A549 treated with AZD9567 at 1 μM for 4 hours (cell line): Measurements from ENCODE around the gene CDK3. TPM values are rescaled to one million over a fixed set of nuclear protein-coding genes. Genes with fewer than 3 reads are reported as not detected.

Experiments
- total RNA-seq: library from RNA; stranded (reverse); fragments of 200-300 nt; extraction: Qiagen RNA extraction; gene quantifications from 5 replicates; pipeline ENCODE4 v1.2.3, GENCODE V29; 2022; ENCODE audit not compliant: insufficient read depth

The CDK3 gene
- total RNA-seq = 4.6 to 5.5 TPM (median 5.0 TPM) in 4 of 5 replicates, not detected in the other

GRCh38 chr17:76000755-76001521 lies at the start of gene CDK3:
CDK3 (plus strand) TSS chr17:76000855; CDS start chr17:76001426, 571 bp downstream.

DNA sequence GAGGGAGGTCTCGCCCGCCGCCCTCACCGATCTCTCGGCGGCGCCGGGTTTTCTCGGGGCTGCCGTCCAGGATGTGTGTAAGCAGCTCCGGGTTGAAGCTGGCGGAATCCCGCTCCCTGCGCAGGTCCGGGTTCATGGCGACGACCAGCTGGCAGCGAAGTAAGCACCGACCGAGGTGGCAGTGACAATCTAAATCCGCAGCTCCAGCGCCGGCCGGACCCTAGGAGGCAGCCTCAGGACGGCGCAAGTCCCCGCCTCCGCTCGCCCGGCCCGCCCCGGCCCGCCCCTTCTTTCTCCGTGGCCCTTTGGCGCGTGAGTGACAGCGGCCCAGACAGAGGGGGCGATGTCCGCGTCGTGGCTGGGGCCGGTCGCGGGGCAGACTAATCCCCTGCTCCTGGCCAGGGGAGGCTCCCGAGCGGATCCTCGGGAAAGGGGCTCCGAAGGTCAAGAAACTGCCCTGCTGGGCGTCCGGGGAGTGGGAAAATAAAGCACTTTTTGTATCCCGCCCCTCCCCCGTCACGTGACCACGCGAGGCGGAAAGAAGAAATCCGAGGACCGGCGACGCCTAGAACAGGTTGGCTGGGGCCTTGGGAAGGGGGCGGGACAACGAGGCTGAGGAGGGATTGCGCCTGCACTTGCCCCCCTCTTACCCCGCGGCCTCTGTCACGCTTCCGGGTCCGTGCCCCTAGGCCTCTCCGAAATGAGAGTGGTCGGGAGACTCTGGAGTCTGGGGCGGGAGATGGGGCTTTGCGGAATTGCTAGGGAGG lies 21.5 kb upstream of the CDK3 start, which contains the start of the genes ACOX1 and TEN1:
Gene ACOX1, minus strand, starts transcription at position 229 of the 767 bp plus-strand sequence. Its CDS starts 93 bp downstream, at position 136.
Gene TEN1, plus strand, starts transcription at position 303 of the 767 bp plus-strand sequence. CDS start 6,953 bp downstream, outside the sequence.

GRCh38 chr17:76027159-76027839 lies 26.6 kb downstream of the CDK3 start, which contains the start of gene EVPL:
EVPL (minus strand) TSS chr17:76027306; CDS start chr17:76027198, 108 bp downstream.

Other genes starting within 250 kb of the CDK3 start
- 64.4 to 81.9 TPM (median 77.0 TPM) in 5 replicates for gene GALK1, start 235.7 kb upstream of the CDK3 start, total RNA-seq
- gene UNK, start 216.0 kb upstream of the CDK3 start, total RNA-seq = 24.9 to 41.9 TPM (median 29.4 TPM) in 5 replicates
- gene UNC13D, start 156.5 kb upstream of the CDK3 start, total RNA-seq = 3.8 to 5.9 TPM (median 4.7 TPM) in 5 replicates
- 76.9 to 93.6 TPM (median 84.8 TPM) in 5 replicates for gene WBP2, start 145.5 kb upstream of the CDK3 start, total RNA-seq
- gene TRIM47, start 122.3 kb upstream of the CDK3 start, total RNA-seq = 149 to 167 TPM (median 156 TPM) in 5 replicates
- 24.6 to 42.5 TPM (median 37.6 TPM) in 5 replicates for gene TRIM65, start 103.9 kb upstream of the CDK3 start, total RNA-seq
- gene MRPL38, start 96.0 kb upstream of the CDK3 start, total RNA-seq = 100 to 137 TPM (median 130 TPM) in 5 replicates
- 5.0 to 9.4 TPM (median 8.5 TPM) in 5 replicates for gene FBF1, start 59.8 kb upstream of the CDK3 start, total RNA-seq
- 16.3 to 17.6 TPM (median 17.1 TPM) in 5 replicates for gene ACOX1, start 21.7 kb upstream of the CDK3 start, total RNA-seq
- gene TEN1, start 21.6 kb upstream of the CDK3 start, total RNA-seq = 23.0 to 25.8 TPM (median 25.3 TPM) in 5 replicates
- 8.9 to 18.2 TPM (median 16.9 TPM) in 5 replicates for gene EVPL, start 26.5 kb downstream of the CDK3 start, total RNA-seq
- 82.2 to 91.8 TPM (median 85.0 TPM) in 5 replicates for gene SRP68, start 71.7 kb downstream of the CDK3 start, total RNA-seq
- 1.5 to 2.0 TPM (median 1.8 TPM) in 4 of 5 replicates, not detected in the other for gene GALR2, start 73.9 kb downstream of the CDK3 start, total RNA-seq
- gene ZACN, start 78.3 kb downstream of the CDK3 start, total RNA-seq = 0.21 to 0.52 TPM (median 0.46 TPM) in 4 of 5 replicates, not detected in the other
- gene EXOC7, start 102.9 kb downstream of the CDK3 start, total RNA-seq = 45.7 to 65.2 TPM (median 60.0 TPM) in 5 replicates
- gene FOXJ1, start 140.4 kb downstream of the CDK3 start, total RNA-seq = 0.47 to 0.64 TPM (median 0.59 TPM) in 4 of 5 replicates, not detected in the other
- gene RNF157, start 239.6 kb downstream of the CDK3 start, total RNA-seq = 6.9 to 10.0 TPM (median 8.0 TPM) in 5 replicates